Mammary epithelial cell (primary cell): Measurements from ENCODE around the gene CYREN.

ENCODE experiments used
- CTCF ChIP-seq, 2 donors: IDR thresholded peaks in 1 of 2; conservative IDR thresholded peaks in 1 of 2; 2 replicates each; pipeline ENCODE4 v1.5.1; 2011 to 2012; ENCODE audit warnings: inconsistent platforms in 2 of 2, low read length in 2 of 2, mild to moderate bottlenecking in 2 of 2, control low read depth in 1 of 2, low read depth in 1 of 2; ENCODE audit not compliant: insufficient read depth in 1 of 2; ENCODE audit errors: extremely low read depth in 1 of 2
- EZH2 ChIP-seq: IDR thresholded peaks from 2 replicates; pipeline ENCODE4 v1.6.1; 2012; ENCODE audit warnings: low read length, inconsistent platforms, borderline replicate concordance

- TF ChIP-seq CTCF (conservative IDR thresholded peaks at IDR 0.05 in 1 of 2, IDR thresholded peaks at IDR 0.05 in 1 of 2; ENCODE audit: extremely low read depth in 1 of 2, insufficient read depth in 1 of 2, low read depth in 1 of 2, low read length in 2 of 2), result no peak
- TF ChIP-seq EZH2, result no peak
Observed at GRCh38 chr7:135201350-135201749, 30.8 kb upstream of the CYREN start.
